Mesenchymal stem cell (in vitro differentiated cells and primary cell): ENCODE data around the gene TBL2.
A peak's percentile ranks its signal among the peaks of the same experiment; 100 is the strongest.

Experiments
- DNase-seq: peaks from one replicate; pipeline ENCODE4 v3.0.0-alpha.2; 2013
- H2AFZ ChIP-seq: one replicate; pipeline ENCODE4 v1.6.1; 2013; ENCODE audit warnings: low read depth, mild to moderate bottlenecking, control low read depth, inconsistent platforms, low read length, moderate library complexity
- H2AK5ac ChIP-seq: 2 replicates; pipeline ENCODE4 v1.6.1; 2013; ENCODE audit warnings: low read length, moderate library complexity, mild to moderate bottlenecking, inconsistent platforms; ENCODE audit not compliant: severe bottlenecking
- H2BK120ac ChIP-seq: one replicate; pipeline ENCODE4 v1.6.1; 2013; ENCODE audit warnings: low read depth, mild to moderate bottlenecking, inconsistent platforms, low read length, moderate library complexity
- H2BK12ac ChIP-seq, 2 experiments: one replicate each; pipeline ENCODE4 v1.6.1; 2013; ENCODE audit warnings: inconsistent platforms in 2 of 2, low read length in 2 of 2, mild to moderate bottlenecking in 2 of 2, moderate library complexity in 2 of 2, control low read depth in 1 of 2
- H2BK15ac ChIP-seq: one replicate; pipeline ENCODE4 v1.6.1; 2013; ENCODE audit warnings: mild to moderate bottlenecking, low read depth, inconsistent platforms; ENCODE audit not compliant: poor library complexity, severe bottlenecking
- H2BK5ac ChIP-seq: 2 replicates; pipeline ENCODE4 v1.6.1; 2013; ENCODE audit warnings: low read depth, mild to moderate bottlenecking, low read length, control low read depth, inconsistent platforms; ENCODE audit not compliant: poor library complexity, severe bottlenecking
- H3K14ac ChIP-seq, 2 experiments: one replicate each; pipeline ENCODE4 v1.6.1; 2013; ENCODE audit warnings: inconsistent platforms in 2 of 2, low read length in 2 of 2, control low read depth in 1 of 2, mild to moderate bottlenecking in 1 of 2, moderate library complexity in 1 of 2
- H3K18ac ChIP-seq, 2 experiments: one replicate each; pipeline ENCODE4 v1.6.1; 2013; ENCODE audit warnings: inconsistent platforms in 2 of 2, low read length in 2 of 2, control low read depth in 1 of 2, low read depth in 1 of 2, mild to moderate bottlenecking in 1 of 2
- H3K23ac ChIP-seq, 2 experiments: one replicate each; pipeline ENCODE4 v1.6.1; 2013; ENCODE audit warnings: inconsistent platforms in 2 of 2, low read length in 2 of 2, mild to moderate bottlenecking in 2 of 2, moderate library complexity in 2 of 2, control low read depth in 1 of 2
- H3K27ac ChIP-seq: 2 replicates; pipeline ENCODE4 v1.5.1; 2013; ENCODE audit warnings: mild to moderate bottlenecking, moderate library complexity, low read length, control low read depth, inconsistent platforms; ENCODE audit not compliant: poor library complexity, severe bottlenecking
- H3K27me3 ChIP-seq, 2 experiments: 2 replicates each; pipeline versions ENCODE4 v1.6.1 to v1.7.0; 2013; ENCODE audit warnings: low read length in 2 of 2, mild to moderate bottlenecking in 2 of 2, moderate library complexity in 2 of 2, control low read depth in 1 of 2, inconsistent platforms in 1 of 2; ENCODE audit not compliant: control insufficient read depth in 1 of 2, insufficient read depth in 1 of 2
- H3K36me3 ChIP-seq, 2 experiments: 2 replicates each; pipeline versions ENCODE4 v1.6.1 to v1.7.0; 2013; ENCODE audit warnings: low read length in 2 of 2, control low read depth in 1 of 2, inconsistent platforms in 1 of 2, low read depth in 1 of 2, mild to moderate bottlenecking in 1 of 2; ENCODE audit not compliant: insufficient read depth in 2 of 2, control insufficient read depth in 1 of 2
- H3K4ac ChIP-seq, 2 experiments: one replicate each; pipeline ENCODE4 v1.6.1; 2013; ENCODE audit warnings: inconsistent platforms in 2 of 2, low read length in 2 of 2, mild to moderate bottlenecking in 2 of 2, moderate library complexity in 2 of 2, control low read depth in 1 of 2, low read depth in 1 of 2
- H3K4me1 ChIP-seq: 2 replicates; pipeline ENCODE4 v1.6.1; 2013; ENCODE audit warnings: low read depth, low read length, control low read depth; ENCODE audit not compliant: control insufficient read depth, insufficient read depth
- H3K4me2 ChIP-seq: 2 replicates; pipeline ENCODE4 v1.6.1; 2013; ENCODE audit warnings: low read length, mild to moderate bottlenecking, inconsistent platforms; ENCODE audit not compliant: poor library complexity, severe bottlenecking
- H3K4me3 ChIP-seq, 2 experiments: 2 replicates each; pipeline versions ENCODE4 v1.5.1 to v1.7.0; 2013; ENCODE audit warnings: low read length in 2 of 2, mild to moderate bottlenecking in 2 of 2, control low read depth in 1 of 2, low read depth in 1 of 2; ENCODE audit not compliant: insufficient read depth in 1 of 2
- H3K79me1 ChIP-seq: replicated peaks from 2 replicates; pipeline ENCODE4 v1.6.1; 2013; ENCODE audit warnings: mild to moderate bottlenecking, control low read depth, low read length, inconsistent platforms; ENCODE audit not compliant: poor library complexity, severe bottlenecking
- H3K9ac ChIP-seq: 2 replicates; pipeline ENCODE4 v1.7.0; 2013; ENCODE audit warnings: mild to moderate bottlenecking, low read length, moderate library complexity
- H3K9me3 ChIP-seq: 2 replicates; pipeline ENCODE4 v1.7.0; 2013; ENCODE audit warnings: mild to moderate bottlenecking, low read length; ENCODE audit not compliant: control insufficient read depth
- H4K8ac ChIP-seq: one replicate; pipeline ENCODE4 v1.6.1; 2013; ENCODE audit warnings: inconsistent platforms, mild to moderate bottlenecking, low read length, moderate library complexity
- H4K91ac ChIP-seq: one replicate; pipeline ENCODE4 v1.6.1; 2013; ENCODE audit warnings: mild to moderate bottlenecking, low read length, inconsistent platforms
- WGBS: methylation state at CpG from one replicate; pipeline ENCODE4 v1.1.7; 2013; ENCODE audit warnings: mixed read lengths; 5-methylcytosine and 5-hydroxymethylcytosine counted together

The TBL2 gene

GRCh38 chr7:73547841-73548240, 30.5 kb downstream of the TBL2 start:
- Histone ChIP-seq H2BK12ac (no peak overlapping the region), H2BK120ac (no peak overlapping the region), H3K23ac (no peak overlapping the region), H4K8ac (no peak overlapping the region), H3K36me3 (peaks cover 45 to 66% of the 10 kb centered on the region in 2 experiments), H3K4me3 (no peak overlapping the region), H3K9ac (no peak overlapping the region), H2BK15ac (no peak overlapping the region), H2BK5ac (no peak overlapping the region), H3K4ac (no peak overlapping the region), H3K79me1 (peaks cover 28% of the 10 kb centered on the region), H3K9me3 (no peaks in the 10 kb centered on the region), H3K4me1 (peaks cover 2% of the 10 kb centered on the region), H3K18ac (no peak overlapping the region), H3K14ac (no peak overlapping the region), H4K91ac (no peak overlapping the region), H3K27ac (no peak overlapping the region), H3K27me3 (no peaks in the 10 kb centered on the region), H2AK5ac (no peak overlapping the region), H2AFZ (no peak overlapping the region), H3K4me2 (no peak overlapping the region)
- 91% methylated on average over 9 of the region's 9 CpGs for WGBS
- no peak for DNase-seq

DNA sequence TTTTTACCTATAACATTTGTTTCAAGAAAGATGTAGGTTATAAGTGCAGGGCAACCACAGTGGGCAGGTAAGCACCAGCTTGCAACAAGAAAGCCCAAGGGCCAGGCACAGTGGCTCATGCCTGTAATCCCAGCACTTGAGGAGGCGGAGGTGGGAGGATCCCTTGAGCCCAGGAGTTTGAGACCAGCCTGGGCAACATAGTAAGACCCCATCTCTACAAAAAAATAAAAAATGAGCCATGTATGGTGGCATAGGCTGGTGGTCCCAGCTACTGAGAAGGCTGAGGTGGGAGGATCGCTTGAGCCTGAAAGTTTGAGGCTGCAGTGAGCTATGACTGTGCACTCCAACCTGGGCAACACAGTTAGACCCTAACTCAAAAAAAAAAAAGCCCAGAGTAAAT, 33.7 kb downstream of the TBL2 start:
- H3K4ac ChIP-seq: no peak overlapping the region
- no peaks in the 10 kb centered on the region for H3K27me3 ChIP-seq
- H4K8ac ChIP-seq: no peak overlapping the region
- no peak overlapping the region for H2BK5ac ChIP-seq
- H3K27ac ChIP-seq: no peak overlapping the region
- no peak overlapping the region for H3K4me2 ChIP-seq
- H3K4me3 ChIP-seq: no peak overlapping the region
- H3K9ac ChIP-seq: no peak overlapping the region
- no peak overlapping the region for H3K14ac ChIP-seq
- no peak for DNase-seq
- H3K9me3 ChIP-seq: no peaks in the 10 kb centered on the region
- H2BK12ac ChIP-seq: no peak overlapping the region
- H3K18ac ChIP-seq: no peak overlapping the region
- H3K79me1 ChIP-seq: peaks cover 37% of the 10 kb centered on the region
- H3K4me1 ChIP-seq: peaks cover 6% of the 10 kb centered on the region
- H3K36me3 ChIP-seq: peaks cover 57 to 64% of the 10 kb centered on the region in 2 experiments
- no peak overlapping the region for H2BK120ac ChIP-seq
- H2AFZ ChIP-seq: no peak overlapping the region
- no peak overlapping the region for H2AK5ac ChIP-seq
- no peak overlapping the region for H3K23ac ChIP-seq
- no peak overlapping the region for H2BK15ac ChIP-seq
- 92% methylated on average over 1 of the region's 2 CpGs for WGBS
- H4K91ac ChIP-seq: no peak overlapping the region

DNA sequence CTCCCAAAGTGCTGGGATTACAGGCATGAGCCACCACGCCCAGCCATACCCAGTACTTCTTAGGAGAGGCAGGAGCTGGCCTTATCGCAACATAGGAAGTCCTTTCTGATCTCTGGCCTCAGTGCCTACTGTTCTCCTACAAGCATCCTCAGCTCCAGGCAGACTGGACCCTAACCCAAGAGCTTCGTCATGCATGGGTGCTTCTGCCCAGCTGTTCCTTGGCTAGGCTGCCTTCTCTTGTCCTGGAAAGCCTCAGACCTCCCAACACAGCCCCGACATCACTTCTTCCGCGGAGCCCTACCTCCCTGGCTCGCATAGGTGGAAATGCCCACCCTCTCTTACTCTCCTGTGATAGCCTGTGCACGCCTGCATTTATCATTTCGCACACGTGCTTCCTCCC, 36.7 kb downstream of the TBL2 start:
- Histone ChIP-seq H4K8ac (no peak overlapping the region), H3K4me3 (no peak overlapping the region), H3K27me3 (no peaks in the 10 kb centered on the region), H3K14ac (no peak overlapping the region), H3K23ac (no peak overlapping the region), H2AFZ (no peak overlapping the region), H2BK5ac (no peak overlapping the region), H3K4ac (no peak overlapping the region), H2BK120ac (no peak overlapping the region), H3K9me3 (no peaks in the 10 kb centered on the region), H3K9ac (no peak overlapping the region), H3K4me2 (no peak overlapping the region), H4K91ac (peak overlapping the region; percentile 19), H3K79me1 (peaks cover 48% of the 10 kb centered on the region), H3K18ac (no peak overlapping the region), H3K4me1 (peaks cover 4% of the 10 kb centered on the region), H3K27ac (no peak overlapping the region), H3K36me3 (peaks cover 67 to 70% of the 10 kb centered on the region in 2 experiments), H2BK12ac (no peak overlapping the region), H2BK15ac (no peak overlapping the region), H2AK5ac (no peak overlapping the region)
- over 99% methylated on average over 10 of the region's 10 CpGs for WGBS
- DNase-seq: no peak

DNA sequence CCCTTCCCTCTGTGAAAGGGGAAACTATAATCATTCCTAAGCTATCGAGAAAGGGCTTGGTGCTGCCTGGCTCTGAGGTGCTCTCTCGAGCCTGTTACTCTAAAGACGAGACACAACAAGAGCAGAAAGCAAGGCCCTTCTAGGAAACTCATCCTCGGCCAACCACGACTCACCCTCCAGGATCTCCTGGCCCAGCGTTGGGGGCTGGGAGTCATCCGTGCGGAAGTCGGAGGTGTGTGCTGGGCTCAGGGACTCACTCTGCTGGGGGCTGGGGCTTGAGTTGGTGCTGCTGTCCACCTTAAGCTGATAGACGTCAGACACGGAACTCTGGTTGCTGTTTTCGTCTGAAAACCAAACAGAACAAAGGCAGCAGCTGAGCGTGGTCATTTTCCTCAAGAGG, 38.7 kb downstream of the TBL2 start:
- Histone ChIP-seq H2BK12ac (no peak overlapping the region), H2AK5ac (no peak overlapping the region), H4K8ac (no peak overlapping the region), H3K36me3 (peaks cover 78 to 80% of the 10 kb centered on the region in 2 experiments), H3K79me1 (peaks cover 48% of the 10 kb centered on the region), H2AFZ (no peak overlapping the region), H2BK120ac (no peak overlapping the region), H3K18ac (no peak overlapping the region), H3K9me3 (no peaks in the 10 kb centered on the region), H3K4me3 (no peak overlapping the region), H3K14ac (no peak overlapping the region), H4K91ac (no peak overlapping the region), H3K27ac (no peak overlapping the region), H2BK15ac (no peak overlapping the region), H3K23ac (no peak overlapping the region), H3K4ac (no peak overlapping the region), H2BK5ac (no peak overlapping the region), H3K4me2 (no peak overlapping the region), H3K27me3 (no peaks in the 10 kb centered on the region), H3K9ac (no peak overlapping the region), H3K4me1 (peaks cover 4% of the 10 kb centered on the region)
- DNase-seq: no peak
- WGBS: 94% methylated on average over 13 of the region's 13 CpGs
